ENCODE results near the gene DNAJC5. TPM values are rescaled to one million over a fixed set of nuclear protein-coding genes. Genes with fewer than 3 reads are reported as not detected.
A peak's percentile ranks its signal among the peaks of the same experiment; 100 is the strongest.

Gene DNAJC5
- total and polyA plus RNA-seq, 2 experiments from 2014 or later, result 7.1 to 33.5 TPM

DNA sequence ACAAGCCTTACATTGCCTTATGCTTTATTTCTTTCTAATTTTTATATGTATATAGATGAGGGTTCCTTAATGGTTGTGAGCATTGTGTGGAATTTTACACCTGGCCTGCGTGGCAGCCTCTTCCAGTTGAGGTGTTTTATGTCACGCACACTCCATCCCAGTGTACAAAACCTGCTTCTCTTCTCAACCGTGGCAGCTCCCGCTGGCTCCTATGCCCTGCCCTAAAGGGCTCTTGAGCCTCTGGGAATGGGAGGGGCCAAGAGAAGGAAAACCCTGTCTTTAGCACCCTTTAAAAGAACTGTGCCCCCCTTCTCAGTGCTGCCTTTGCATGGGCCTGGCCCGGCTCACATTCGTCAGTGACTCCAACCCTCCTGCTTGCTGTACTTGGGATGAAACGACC lies 4.3 kb upstream of the DNAJC5 start:
- Mint-ChIP-seq H3K9me3 (no peaks in the 10 kb centered on the region), H3K27me3 (ENCODE audit: insufficient read depth, low read depth, poor library complexity) (peaks cover 12% of the 10 kb centered on the region), H3K36me3 (ENCODE audit: low read depth) (peaks cover 35% of the 10 kb centered on the region), H3K27ac (no peak overlapping the region), H3K4me3 (no peak overlapping the region), H3K4me1 (peaks cover 3% of the 10 kb centered on the region)
- H3K9me2 ChIP-seq (ENCODE audit: insufficient read depth), result no peaks in the 10 kb centered on the region
- no peak overlapping the region for H3K4me2 ChIP-seq
- peaks cover 6% of the 10 kb centered on the region; the same call in 1 of the 2 replicates for H3K36me3 ChIP-seq (ENCODE audit: insufficient read depth)
- H4K20me1 ChIP-seq (replicated peaks; ENCODE audit: insufficient read depth), result peaks cover 17% of the 10 kb centered on the region; the same call in 1 of the 2 replicates
- no peak for ATAC-seq
- 0 out of 2 replicates have a peak, but pooled peaks cover 5% of the 10 kb centered on the region for H3K4me1 ChIP-seq (ENCODE audit: insufficient read depth)
- H3K79me2 ChIP-seq (replicated peaks; ENCODE audit: insufficient read depth), result peaks cover 6% of the 10 kb centered on the region; the same call in 1 of the 2 replicates
- H3K27ac ChIP-seq (ENCODE audit: low read depth), result peak overlapping the region; percentile 39; the same call in 1 of the 2 replicates
- no peak for DNase-seq (ENCODE audit: low spot score)
- no peak overlapping the region for H3K4me3 ChIP-seq
- H3K27me3 ChIP-seq (ENCODE audit: insufficient read depth), result no peaks in the 10 kb centered on the region
- TF ChIP-seq CREB1 (CRISPR knock-in tag; IDR thresholded peaks at IDR 0.05; ENCODE audit: low read depth) (no peak), JUNB (IDR thresholded peaks at IDR 0.05; ENCODE audit: unreplicated experiment) (no peak), EZH2phosphoT487 (IDR thresholded peaks at IDR 0.05; ENCODE audit: unreplicated experiment) (no peak), ZNF331 (CRISPR knock-in tag; IDR thresholded peaks at IDR 0.05; ENCODE audit: low read depth) (no peak), POLR2AphosphoS5 (IDR thresholded peaks at IDR 0.05; ENCODE audit: low read depth) (no peak), EZH2 (IDR thresholded peaks at IDR 0.05; ENCODE audit: low read depth, unreplicated experiment) (no peak), ZNF114 (CRISPR knock-in tag; IDR thresholded peaks at IDR 0.05) (no peak), STAT1 (IDR thresholded peaks at IDR 0.05; ENCODE audit: unreplicated experiment) (no peak), NANOG (IDR thresholded peaks at IDR 0.05; ENCODE audit: borderline replicate concordance) (no peak)
- TF ChIP-seq, protein P1, sequence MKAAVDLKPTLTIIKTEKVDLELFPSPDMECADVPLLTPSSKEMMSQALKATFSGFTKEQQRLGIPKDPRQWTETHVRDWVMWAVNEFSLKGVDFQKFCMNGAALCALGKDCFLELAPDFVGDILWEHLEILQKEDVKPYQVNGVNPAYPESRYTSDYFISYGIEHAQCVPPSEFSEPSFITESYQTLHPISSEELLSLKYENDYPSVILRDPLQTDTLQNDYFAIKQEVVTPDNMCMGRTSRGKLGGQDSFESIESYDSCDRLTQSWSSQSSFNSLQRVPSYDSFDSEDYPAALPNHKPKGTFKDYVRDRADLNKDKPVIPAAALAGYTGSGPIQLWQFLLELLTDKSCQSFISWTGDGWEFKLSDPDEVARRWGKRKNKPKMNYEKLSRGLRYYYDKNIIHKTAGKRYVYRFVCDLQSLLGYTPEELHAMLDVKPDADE (IDR thresholded peaks at IDR 0.05), result no peak
- TF ChIP-seq, protein P2, sequence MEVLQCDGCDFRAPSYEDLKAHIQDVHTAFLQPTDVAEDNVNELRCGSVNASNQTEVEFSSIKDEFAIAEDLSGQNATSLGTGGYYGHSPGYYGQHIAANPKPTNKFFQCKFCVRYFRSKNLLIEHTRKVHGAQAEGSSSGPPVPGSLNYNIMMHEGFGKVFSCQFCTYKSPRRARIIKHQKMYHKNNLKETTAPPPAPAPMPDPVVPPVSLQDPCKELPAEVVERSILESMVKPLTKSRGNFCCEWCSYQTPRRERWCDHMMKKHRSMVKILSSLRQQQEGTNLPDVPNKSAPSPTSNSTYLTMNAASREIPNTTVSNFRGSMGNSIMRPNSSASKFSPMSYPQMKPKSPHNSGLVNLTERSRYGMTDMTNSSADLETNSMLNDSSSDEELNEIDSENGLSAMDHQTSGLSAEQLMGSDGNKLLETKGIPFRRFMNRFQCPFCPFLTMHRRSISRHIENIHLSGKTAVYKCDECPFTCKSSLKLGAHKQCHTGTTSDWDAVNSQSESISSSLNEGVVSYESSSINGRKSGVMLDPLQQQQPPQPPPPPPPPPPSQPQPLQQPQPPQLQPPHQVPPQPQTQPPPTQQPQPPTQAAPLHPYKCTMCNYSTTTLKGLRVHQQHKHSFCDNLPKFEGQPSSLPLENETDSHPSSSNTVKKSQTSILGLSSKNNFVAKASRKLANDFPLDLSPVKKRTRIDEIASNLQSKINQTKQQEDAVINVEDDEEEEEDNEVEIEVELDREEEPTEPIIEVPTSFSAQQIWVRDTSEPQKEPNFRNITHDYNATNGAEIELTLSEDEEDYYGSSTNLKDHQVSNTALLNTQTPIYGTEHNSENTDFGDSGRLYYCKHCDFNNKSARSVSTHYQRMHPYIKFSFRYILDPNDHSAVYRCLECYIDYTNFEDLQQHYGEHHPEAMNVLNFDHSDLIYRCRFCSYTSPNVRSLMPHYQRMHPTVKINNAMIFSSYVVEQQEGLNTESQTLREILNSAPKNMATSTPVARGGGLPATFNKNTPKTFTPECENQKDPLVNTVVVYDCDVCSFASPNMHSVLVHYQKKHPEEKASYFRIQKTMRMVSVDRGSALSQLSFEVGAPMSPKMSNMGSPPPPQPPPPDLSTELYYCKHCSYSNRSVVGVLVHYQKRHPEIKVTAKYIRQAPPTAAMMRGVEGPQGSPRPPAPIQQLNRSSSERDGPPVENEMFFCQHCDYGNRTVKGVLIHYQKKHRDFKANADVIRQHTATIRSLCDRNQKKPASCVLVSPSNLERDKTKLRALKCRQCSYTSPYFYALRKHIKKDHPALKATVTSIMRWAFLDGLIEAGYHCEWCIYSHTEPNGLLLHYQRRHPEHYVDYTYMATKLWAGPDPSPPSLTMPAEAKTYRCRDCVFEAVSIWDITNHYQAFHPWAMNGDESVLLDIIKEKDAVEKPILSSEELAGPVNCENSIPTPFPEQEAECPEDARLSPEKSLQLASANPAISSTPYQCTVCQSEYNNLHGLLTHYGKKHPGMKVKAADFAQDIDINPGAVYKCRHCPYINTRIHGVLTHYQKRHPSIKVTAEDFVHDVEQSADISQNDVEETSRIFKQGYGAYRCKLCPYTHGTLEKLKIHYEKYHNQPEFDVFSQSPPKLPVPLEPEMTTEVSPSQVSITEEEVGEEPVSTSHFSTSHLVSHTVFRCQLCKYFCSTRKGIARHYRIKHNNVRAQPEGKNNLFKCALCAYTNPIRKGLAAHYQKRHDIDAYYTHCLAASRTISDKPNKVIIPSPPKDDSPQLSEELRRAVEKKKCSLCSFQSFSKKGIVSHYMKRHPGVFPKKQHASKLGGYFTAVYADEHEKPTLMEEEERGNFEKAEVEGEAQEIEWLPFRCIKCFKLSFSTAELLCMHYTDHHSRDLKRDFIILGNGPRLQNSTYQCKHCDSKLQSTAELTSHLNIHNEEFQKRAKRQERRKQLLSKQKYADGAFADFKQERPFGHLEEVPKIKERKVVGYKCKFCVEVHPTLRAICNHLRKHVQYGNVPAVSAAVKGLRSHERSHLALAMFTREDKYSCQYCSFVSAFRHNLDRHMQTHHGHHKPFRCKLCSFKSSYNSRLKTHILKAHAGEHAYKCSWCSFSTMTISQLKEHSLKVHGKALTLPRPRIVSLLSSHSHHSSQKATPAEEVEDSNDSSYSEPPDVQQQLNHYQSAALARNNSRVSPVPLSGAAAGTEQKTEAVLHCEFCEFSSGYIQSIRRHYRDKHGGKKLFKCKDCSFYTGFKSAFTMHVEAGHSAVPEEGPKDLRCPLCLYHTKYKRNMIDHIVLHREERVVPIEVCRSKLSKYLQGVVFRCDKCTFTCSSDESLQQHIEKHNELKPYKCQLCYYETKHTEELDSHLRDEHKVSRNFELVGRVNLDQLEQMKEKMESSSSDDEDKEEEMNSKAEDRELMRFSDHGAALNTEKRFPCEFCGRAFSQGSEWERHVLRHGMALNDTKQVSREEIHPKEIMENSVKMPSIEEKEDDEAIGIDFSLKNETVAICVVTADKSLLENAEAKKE (CRISPR knock-in tag; IDR thresholded peaks at IDR 0.05), result no peak
- TF ChIP-seq, protein P3, sequence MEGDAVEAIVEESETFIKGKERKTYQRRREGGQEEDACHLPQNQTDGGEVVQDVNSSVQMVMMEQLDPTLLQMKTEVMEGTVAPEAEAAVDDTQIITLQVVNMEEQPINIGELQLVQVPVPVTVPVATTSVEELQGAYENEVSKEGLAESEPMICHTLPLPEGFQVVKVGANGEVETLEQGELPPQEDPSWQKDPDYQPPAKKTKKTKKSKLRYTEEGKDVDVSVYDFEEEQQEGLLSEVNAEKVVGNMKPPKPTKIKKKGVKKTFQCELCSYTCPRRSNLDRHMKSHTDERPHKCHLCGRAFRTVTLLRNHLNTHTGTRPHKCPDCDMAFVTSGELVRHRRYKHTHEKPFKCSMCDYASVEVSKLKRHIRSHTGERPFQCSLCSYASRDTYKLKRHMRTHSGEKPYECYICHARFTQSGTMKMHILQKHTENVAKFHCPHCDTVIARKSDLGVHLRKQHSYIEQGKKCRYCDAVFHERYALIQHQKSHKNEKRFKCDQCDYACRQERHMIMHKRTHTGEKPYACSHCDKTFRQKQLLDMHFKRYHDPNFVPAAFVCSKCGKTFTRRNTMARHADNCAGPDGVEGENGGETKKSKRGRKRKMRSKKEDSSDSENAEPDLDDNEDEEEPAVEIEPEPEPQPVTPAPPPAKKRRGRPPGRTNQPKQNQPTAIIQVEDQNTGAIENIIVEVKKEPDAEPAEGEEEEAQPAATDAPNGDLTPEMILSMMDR (conservative IDR thresholded peaks at IDR 0.05; ENCODE audit: low read depth in 2 of 2), result no peak
- TF ChIP-seq, protein P4, sequence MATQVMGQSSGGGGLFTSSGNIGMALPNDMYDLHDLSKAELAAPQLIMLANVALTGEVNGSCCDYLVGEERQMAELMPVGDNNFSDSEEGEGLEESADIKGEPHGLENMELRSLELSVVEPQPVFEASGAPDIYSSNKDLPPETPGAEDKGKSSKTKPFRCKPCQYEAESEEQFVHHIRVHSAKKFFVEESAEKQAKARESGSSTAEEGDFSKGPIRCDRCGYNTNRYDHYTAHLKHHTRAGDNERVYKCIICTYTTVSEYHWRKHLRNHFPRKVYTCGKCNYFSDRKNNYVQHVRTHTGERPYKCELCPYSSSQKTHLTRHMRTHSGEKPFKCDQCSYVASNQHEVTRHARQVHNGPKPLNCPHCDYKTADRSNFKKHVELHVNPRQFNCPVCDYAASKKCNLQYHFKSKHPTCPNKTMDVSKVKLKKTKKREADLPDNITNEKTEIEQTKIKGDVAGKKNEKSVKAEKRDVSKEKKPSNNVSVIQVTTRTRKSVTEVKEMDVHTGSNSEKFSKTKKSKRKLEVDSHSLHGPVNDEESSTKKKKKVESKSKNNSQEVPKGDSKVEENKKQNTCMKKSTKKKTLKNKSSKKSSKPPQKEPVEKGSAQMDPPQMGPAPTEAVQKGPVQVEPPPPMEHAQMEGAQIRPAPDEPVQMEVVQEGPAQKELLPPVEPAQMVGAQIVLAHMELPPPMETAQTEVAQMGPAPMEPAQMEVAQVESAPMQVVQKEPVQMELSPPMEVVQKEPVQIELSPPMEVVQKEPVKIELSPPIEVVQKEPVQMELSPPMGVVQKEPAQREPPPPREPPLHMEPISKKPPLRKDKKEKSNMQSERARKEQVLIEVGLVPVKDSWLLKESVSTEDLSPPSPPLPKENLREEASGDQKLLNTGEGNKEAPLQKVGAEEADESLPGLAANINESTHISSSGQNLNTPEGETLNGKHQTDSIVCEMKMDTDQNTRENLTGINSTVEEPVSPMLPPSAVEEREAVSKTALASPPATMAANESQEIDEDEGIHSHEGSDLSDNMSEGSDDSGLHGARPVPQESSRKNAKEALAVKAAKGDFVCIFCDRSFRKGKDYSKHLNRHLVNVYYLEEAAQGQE (IDR thresholded peaks at IDR 0.05; ENCODE audit: unreplicated experiment), result no peak
- no peak overlapping the region for H2AFZ ChIP-seq
- H3F3A ChIP-seq (replicated peaks; ENCODE audit: low read depth), result peaks cover 23% of the 10 kb centered on the region
